OCI-LY1 (cell line): ENCODE data around the gene CACNA1I.

Source experiments
- H2AFZ ChIP-seq: fragments of 200-600 bp; sonication (generic), shearing (Covaris generic); 2 replicates; pipeline ENCODE4 v1.6.0; 2014; ENCODE audit warnings: antibody characterized with exemption, mild to moderate bottlenecking, low read length
- H3F3A ChIP-seq: fragments of 200-600 bp; sonication (generic), shearing (Covaris generic); 2 replicates; pipeline ENCODE4 v1.6.0; 2014; ENCODE audit warnings: mild to moderate bottlenecking, antibody characterized with exemption, low read length, moderate library complexity; ENCODE audit not compliant: insufficient read depth
- H3K27ac ChIP-seq: fragments of 200-600 bp; sonication (generic); 2 replicates; pipeline ENCODE4 v1.5.1; 2014; ENCODE audit warnings: low read length, mixed run types, mild to moderate bottlenecking, low read depth; ENCODE audit not compliant: poor library complexity, severe bottlenecking
- H3K27me3 ChIP-seq: fragments of 200-600 bp; sonication (generic); 2 replicates; pipeline ENCODE4 v1.6.0; 2014; ENCODE audit warnings: antibody characterized with exemption, mild to moderate bottlenecking, low read length, moderate library complexity; ENCODE audit not compliant: insufficient read depth
- H3K36me3 ChIP-seq: fragments of 200-600 bp; sonication (generic); 2 replicates; pipeline ENCODE4 v1.6.1; 2014; ENCODE audit warnings: mild to moderate bottlenecking, antibody characterized with exemption, low read length, moderate library complexity, mixed read lengths; ENCODE audit not compliant: insufficient read depth
- H3K4me1 ChIP-seq: fragments of 200-600 bp; sonication (generic); 2 replicates; pipeline ENCODE4 v1.5.1; 2014; ENCODE audit warnings: mild to moderate bottlenecking, low read length, moderate library complexity; ENCODE audit not compliant: insufficient read depth, severe bottlenecking
- H3K4me2 ChIP-seq: fragments of 200-600 bp; sonication (generic), shearing (Covaris generic); 2 replicates; pipeline ENCODE4 v1.6.1; 2014; ENCODE audit warnings: low read length
- H3K4me3 ChIP-seq: fragments of 200-600 bp; sonication (generic); 2 replicates; pipeline ENCODE4 v1.5.1; 2014; ENCODE audit warnings: low read length, low read depth, mild to moderate bottlenecking, mixed read lengths; ENCODE audit not compliant: poor library complexity, severe bottlenecking
- H3K79me2 ChIP-seq: fragments of 200-600 bp; shearing (Covaris generic); 2 replicates; pipeline ENCODE4 v1.6.1; 2016; ENCODE audit warnings: mixed run types, low read length, mixed read lengths; ENCODE audit not compliant: insufficient read depth
- H3K9ac ChIP-seq: fragments of 200-600 bp; sonication (generic), shearing (Covaris generic); 2 replicates; pipeline ENCODE4 v1.6.1; 2014; ENCODE audit warnings: mild to moderate bottlenecking, low read length, mixed read lengths
- H3K9me2 ChIP-seq: fragments of 200-600 bp; sonication (generic), shearing (Covaris generic); 2 replicates; pipeline ENCODE4 v1.6.1; 2014; ENCODE audit warnings: low read depth, mild to moderate bottlenecking, low read length, mixed read lengths
- H3K9me3 ChIP-seq: fragments of 200-600 bp; shearing (Covaris generic); 2 replicates; pipeline ENCODE4 v1.6.1; 2014; ENCODE audit warnings: low read length, mixed read lengths
- H4K20me1 ChIP-seq: fragments of 200-600 bp; sonication (generic), shearing (Covaris generic); 2 replicates; pipeline ENCODE4 v1.6.0; 2016; ENCODE audit warnings: mild to moderate bottlenecking, low read length; ENCODE audit not compliant: insufficient read depth
- EZH2 ChIP-seq: fragments of 200-600 bp; sonication (generic), shearing (Covaris generic); IDR thresholded peaks from 2 replicates; pipeline ENCODE4 v1.8.0; 2017; ENCODE audit warnings: borderline replicate concordance, mixed run types, mild to moderate bottlenecking, antibody characterized with exemption, low read length, moderate library complexity, mixed read lengths
- TF ChIP-seq, protein P1 (sequence below): fragments of 200-600 bp; sonication (generic), shearing (Covaris generic); IDR thresholded peaks from 2 replicates; pipeline ENCODE4 v1.5.1; 2017; ENCODE audit warnings: mild to moderate bottlenecking, antibody characterized with exemption, low read length, moderate library complexity, mixed read lengths

CACNA1I gene

GRCh38 chr22:39618996-39619530 is 48.5 kb downstream of the CACNA1I start:
- H4K20me1 ChIP-seq: no peaks in the 10 kb centered on the region
- no peak overlapping the region for H3K9ac ChIP-seq
- no peaks in the 10 kb centered on the region for H3K36me3 ChIP-seq
- no peaks in the 10 kb centered on the region for H3F3A ChIP-seq
- H3K4me2 ChIP-seq: no peak overlapping the region
- TF ChIP-seq, protein P1, sequence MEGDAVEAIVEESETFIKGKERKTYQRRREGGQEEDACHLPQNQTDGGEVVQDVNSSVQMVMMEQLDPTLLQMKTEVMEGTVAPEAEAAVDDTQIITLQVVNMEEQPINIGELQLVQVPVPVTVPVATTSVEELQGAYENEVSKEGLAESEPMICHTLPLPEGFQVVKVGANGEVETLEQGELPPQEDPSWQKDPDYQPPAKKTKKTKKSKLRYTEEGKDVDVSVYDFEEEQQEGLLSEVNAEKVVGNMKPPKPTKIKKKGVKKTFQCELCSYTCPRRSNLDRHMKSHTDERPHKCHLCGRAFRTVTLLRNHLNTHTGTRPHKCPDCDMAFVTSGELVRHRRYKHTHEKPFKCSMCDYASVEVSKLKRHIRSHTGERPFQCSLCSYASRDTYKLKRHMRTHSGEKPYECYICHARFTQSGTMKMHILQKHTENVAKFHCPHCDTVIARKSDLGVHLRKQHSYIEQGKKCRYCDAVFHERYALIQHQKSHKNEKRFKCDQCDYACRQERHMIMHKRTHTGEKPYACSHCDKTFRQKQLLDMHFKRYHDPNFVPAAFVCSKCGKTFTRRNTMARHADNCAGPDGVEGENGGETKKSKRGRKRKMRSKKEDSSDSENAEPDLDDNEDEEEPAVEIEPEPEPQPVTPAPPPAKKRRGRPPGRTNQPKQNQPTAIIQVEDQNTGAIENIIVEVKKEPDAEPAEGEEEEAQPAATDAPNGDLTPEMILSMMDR: no peak
- TF ChIP-seq EZH2: no peak
- no peak overlapping the region for H3K27ac ChIP-seq
- H3K27me3 ChIP-seq: peaks cover under 1% of the 10 kb centered on the region; the same call in 1 of the 2 replicates
- H3K9me3 ChIP-seq: no peaks in the 10 kb centered on the region
- H3K79me2 ChIP-seq: no peaks in the 10 kb centered on the region
- H3K4me1 ChIP-seq: no peaks in the 10 kb centered on the region
- no peaks in the 10 kb centered on the region for H3K9me2 ChIP-seq
- H2AFZ ChIP-seq: no peak overlapping the region
- no peak overlapping the region for H3K4me3 ChIP-seq

GRCh38 chr22:39620924-39621690 is 50.6 kb downstream of the CACNA1I start:
- no peaks in the 10 kb centered on the region for H3K79me2 ChIP-seq
- H3K4me2 ChIP-seq: no peak overlapping the region
- no peaks in the 10 kb centered on the region for H4K20me1 ChIP-seq
- H3F3A ChIP-seq: no peaks in the 10 kb centered on the region
- H3K9me3 ChIP-seq: no peaks in the 10 kb centered on the region
- H3K4me3 ChIP-seq: no peak overlapping the region
- H3K36me3 ChIP-seq: no peaks in the 10 kb centered on the region
- H3K27me3 ChIP-seq: peaks cover 3% of the 10 kb centered on the region; the same call in 1 of the 2 replicates
- TF ChIP-seq, protein P1: no peak
- no peak for TF ChIP-seq EZH2
- H2AFZ ChIP-seq: no peak overlapping the region
- H3K9ac ChIP-seq: no peak overlapping the region
- no peaks in the 10 kb centered on the region for H3K4me1 ChIP-seq
- no peaks in the 10 kb centered on the region for H3K9me2 ChIP-seq
- H3K27ac ChIP-seq: no peak overlapping the region

- H3K9me3 ChIP-seq: no peaks in the 10 kb centered on the region
- H3K27ac ChIP-seq: no peak overlapping the region
- H3K79me2 ChIP-seq: no peaks in the 10 kb centered on the region
- H3K27me3 ChIP-seq: peaks cover 3% of the 10 kb centered on the region; the same call in 1 of the 2 replicates
- H3K4me3 ChIP-seq: no peak overlapping the region
- H3K9ac ChIP-seq: no peak overlapping the region
- H2AFZ ChIP-seq: no peak overlapping the region
- TF ChIP-seq, protein P1: no peak
- TF ChIP-seq EZH2: no peak
- H3F3A ChIP-seq: no peaks in the 10 kb centered on the region
- H3K9me2 ChIP-seq: no peaks in the 10 kb centered on the region
- H3K4me1 ChIP-seq: no peaks in the 10 kb centered on the region
- no peaks in the 10 kb centered on the region for H4K20me1 ChIP-seq
- no peak overlapping the region for H3K4me2 ChIP-seq
- H3K36me3 ChIP-seq: no peaks in the 10 kb centered on the region
Measured at GRCh38 chr22:39621826-39622225, 51.3 kb downstream of the CACNA1I start.
